HG03097 (cell line): ENCODE data around the gene DEFB124.
"Not testable (repeated sequence)": the region's sequence is repeated elsewhere in the genome, so short reads cannot be mapped to it uniquely, and the experiment has no call there.

Source experiments
- ATAC-seq: cut with Tn5 transposase; IDR thresholded peaks from one replicate; pipeline ENCODE4 v1.9.1; 2021; ENCODE audit not compliant: unreplicated experiment, low FRiP score

DEFB124 gene

GRCh38 chr20:31427576-31427975, 47.4 kb downstream of the DEFB124 start:
- ATAC-seq = not testable (repeated sequence)

DNA sequence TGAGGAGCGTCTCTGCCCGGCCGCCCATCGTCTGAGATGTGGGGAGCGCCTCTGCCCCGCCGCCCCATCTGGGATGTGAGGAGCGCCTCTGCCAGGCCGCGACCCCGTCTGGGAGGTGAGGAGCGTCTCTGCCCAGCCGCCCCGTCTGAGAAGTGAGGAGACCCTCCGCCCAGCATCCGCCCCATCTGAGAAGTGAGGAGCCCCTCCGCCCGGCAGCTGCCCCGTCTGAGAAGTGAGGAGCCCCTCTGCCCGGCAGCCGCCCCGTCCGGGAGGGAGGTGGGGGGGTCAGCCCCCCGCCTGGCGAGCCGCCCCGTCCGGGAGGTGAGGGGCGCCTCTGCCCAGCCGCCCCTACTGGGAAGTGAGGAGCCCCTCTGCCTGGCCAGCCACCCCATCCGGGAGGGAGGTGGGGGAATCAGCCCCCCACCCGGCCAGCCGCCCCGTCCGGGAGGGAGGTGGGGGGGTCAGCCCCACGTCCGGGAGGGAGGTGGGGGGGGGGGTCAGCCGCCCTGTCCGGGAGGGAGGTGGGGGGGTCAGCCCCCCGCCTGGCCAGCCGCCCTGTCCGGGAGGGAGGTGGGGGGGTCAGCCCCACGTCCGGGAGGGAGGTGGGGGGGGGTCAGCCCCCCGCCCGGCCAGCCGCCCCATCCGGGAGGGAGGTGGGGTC, 47.9 kb downstream of the DEFB124 start:
- ATAC-seq = not testable (repeated sequence)

DNA sequence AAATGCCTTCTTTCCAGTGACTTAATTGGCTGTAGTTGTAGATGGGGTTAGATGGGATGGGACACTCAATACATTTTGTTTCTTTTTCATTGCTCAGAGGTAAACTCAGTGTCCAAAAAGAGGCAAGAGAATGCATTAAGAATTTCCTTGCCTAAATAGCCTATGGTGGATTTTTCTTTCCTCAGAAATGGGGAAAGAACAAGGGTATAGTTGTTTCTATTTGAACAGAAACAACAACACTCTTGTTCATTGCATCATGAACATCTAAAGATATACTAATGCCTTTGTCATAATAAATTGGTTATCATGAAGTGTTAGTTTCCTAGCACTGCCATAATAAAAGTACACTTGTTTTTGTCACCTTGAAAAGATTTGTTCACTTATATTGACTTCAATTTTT, 49.1 kb downstream of the DEFB124 start:
- no peak for ATAC-seq

DNA sequence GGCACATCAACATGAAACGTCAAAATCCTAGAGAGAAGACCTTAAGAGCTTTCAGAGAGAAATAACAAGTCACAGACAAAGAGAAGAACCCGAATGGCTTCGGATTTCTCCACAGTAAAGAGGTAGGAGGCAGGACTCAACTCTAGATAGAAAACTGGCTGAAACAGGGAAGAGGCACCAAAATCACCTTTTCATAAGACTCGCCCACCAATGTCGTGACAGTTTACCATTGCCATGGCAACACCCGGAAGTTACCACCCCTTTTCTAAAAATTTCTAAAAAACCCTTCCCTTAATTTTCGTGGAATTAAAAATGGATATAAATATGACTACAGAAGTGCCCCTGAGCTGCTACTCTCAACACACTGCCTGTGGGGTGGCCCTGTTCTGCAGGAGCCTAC, 56.6 kb downstream of the DEFB124 start:
- no peak for ATAC-seq

GRCh38 chr20:31415653-31416052, 59.3 kb downstream of the DEFB124 start:
- no peak for ATAC-seq
